Adipocyte (in vitro differentiated cells): ENCODE data around the gene NEK2.
"Not testable (repeated sequence)": the region's sequence is repeated elsewhere in the genome, so short reads cannot be mapped to it uniquely, and the experiment has no call there.

ENCODE experiments used
- DNase-seq: peaks from one replicate; pipeline ENCODE4 v3.0.0-alpha.2; 2015; ENCODE audit warnings: low read depth
- H3K27me3 ChIP-seq: replicated peaks from 2 replicates; pipeline ENCODE4 v1.7.0; 2013; ENCODE audit warnings: mild to moderate bottlenecking, low read length, moderate library complexity; ENCODE audit not compliant: control insufficient read depth, insufficient read depth
- H3K36me3 ChIP-seq: 2 replicates; pipeline ENCODE4 v1.7.0; 2013; ENCODE audit warnings: low read length, mild to moderate bottlenecking, moderate library complexity; ENCODE audit not compliant: control insufficient read depth, insufficient read depth, severe bottlenecking
- H3K4me1 ChIP-seq: 2 replicates; pipeline ENCODE4 v1.7.0; 2013; ENCODE audit warnings: mild to moderate bottlenecking, low read length, moderate library complexity; ENCODE audit not compliant: control insufficient read depth, insufficient read depth
- H3K4me3 ChIP-seq: 2 replicates; pipeline ENCODE4 v1.7.0; 2013; ENCODE audit warnings: mild to moderate bottlenecking, low read length, moderate library complexity
- H3K9ac ChIP-seq: 2 replicates; pipeline ENCODE4 v1.7.0; 2013; ENCODE audit warnings: mild to moderate bottlenecking, low read length, moderate library complexity
- H3K9me3 ChIP-seq: 2 replicates; pipeline ENCODE4 v1.7.0; 2013; ENCODE audit warnings: mild to moderate bottlenecking, low read length, moderate library complexity; ENCODE audit not compliant: control insufficient read depth

NEK2 gene

DNA sequence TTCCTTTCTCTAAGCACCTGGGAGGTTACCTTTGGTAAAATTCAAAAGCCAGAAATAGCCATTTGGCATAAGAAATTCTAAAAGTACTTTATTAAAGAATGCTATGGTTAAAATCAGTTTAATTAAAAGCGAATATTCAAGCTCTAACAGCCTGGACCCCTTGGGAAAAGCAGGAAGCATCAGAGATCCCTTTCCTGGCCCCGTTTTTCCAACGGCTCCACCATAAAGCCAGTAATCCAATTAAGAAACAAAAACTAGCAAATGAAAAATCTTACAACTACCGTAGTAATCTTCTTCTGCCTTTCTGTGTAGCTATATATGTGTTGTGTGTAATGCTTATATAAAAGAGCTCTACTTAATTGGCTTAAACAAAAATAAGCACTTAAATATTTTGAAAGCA, 33.5 kb upstream of the NEK2 start:
- no peaks in the 10 kb centered on the region for H3K4me1 ChIP-seq
- no peak overlapping the region for H3K9ac ChIP-seq
- no peaks in the 10 kb centered on the region for H3K27me3 ChIP-seq
- no peak for DNase-seq
- H3K36me3 ChIP-seq, result no peaks in the 10 kb centered on the region
- H3K9me3 ChIP-seq, result no peaks in the 10 kb centered on the region
- no peak overlapping the region for H3K4me3 ChIP-seq

DNA sequence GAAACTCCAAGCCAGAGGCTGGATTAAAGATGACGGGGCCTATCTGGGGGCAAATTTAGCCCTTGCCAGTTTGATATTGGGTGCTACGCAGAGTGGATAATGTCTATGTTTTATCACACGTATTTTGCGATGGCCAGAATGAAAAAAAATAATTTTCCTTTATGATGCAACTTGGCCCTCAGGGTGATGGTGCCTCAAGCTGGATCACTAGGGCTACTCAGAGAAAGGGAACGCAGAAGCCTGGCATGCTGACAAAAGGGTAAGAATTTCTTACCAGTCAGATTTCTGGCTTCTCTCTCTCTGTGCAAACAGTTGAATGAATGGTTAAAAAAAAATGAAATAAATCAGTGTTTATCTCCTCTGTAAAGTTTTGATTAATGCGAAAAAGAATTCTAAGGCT, 32.6 kb upstream of the NEK2 start:
- H3K4me3 ChIP-seq, result no peak overlapping the region
- peaks cover 2% of the 10 kb centered on the region for H3K27me3 ChIP-seq
- no peak overlapping the region for H3K9ac ChIP-seq
- DNase-seq, result no peak
- no peaks in the 10 kb centered on the region for H3K9me3 ChIP-seq
- no peaks in the 10 kb centered on the region for H3K4me1 ChIP-seq
- no peaks in the 10 kb centered on the region for H3K36me3 ChIP-seq

DNA sequence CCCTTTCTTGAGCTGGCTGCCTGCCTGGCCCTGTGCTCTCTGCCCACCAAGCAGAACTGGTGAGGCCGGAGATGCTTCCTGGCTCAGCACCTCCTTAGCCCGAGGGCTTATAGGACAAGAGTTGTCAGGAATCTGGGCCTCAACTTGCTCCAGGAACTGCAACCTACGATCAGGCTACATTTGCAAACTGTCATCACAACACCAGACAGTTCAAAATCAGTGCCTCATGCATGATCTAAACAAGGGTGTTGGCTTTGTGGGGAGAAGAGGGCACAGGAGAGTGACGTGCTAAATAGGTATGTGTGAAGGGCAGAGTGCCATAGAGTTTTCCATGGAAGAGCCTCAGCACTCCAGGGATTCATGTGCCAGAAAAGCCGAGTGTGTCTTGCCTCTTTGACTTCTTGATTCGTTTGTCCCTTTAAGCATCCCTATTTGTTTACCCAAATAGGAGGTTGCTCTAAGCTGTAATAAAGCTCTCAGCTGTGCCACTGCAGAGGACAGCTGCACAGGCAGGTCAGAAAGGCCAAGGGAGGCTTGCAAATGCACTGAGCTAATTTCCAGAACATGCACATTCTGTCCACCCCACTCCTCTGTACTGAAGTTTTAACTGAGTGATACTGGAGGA, 30.2 kb upstream of the NEK2 start:
- Histone ChIP-seq H3K27me3 (peaks cover 21% of the 10 kb centered on the region), H3K9ac (no peak overlapping the region), H3K4me1 (no peaks in the 10 kb centered on the region), H3K4me3 (no peak overlapping the region), H3K9me3 (no peaks in the 10 kb centered on the region), H3K36me3 (no peaks in the 10 kb centered on the region)
- no peak for DNase-seq

DNA sequence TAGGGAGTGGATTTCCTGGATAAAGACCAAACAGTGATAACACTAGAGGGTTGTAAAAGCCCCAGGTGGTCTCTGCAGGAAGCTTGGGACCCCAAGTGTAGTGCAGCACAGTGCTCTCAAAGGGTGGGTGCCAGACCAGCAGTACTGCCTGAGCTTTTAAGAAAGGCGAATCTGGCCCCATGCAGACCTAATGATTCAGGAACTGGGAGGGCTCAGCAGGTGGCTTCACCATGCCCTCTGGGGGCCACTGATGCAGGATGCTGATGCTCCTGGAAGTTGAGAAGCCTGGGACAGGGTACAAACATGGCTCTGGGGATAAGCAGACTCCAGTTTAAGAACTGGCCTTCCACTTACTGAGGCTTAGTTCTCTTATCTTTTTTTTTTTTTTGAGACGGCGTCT, 29.1 kb upstream of the NEK2 start:
- peaks cover 21% of the 10 kb centered on the region for H3K27me3 ChIP-seq
- no peaks in the 10 kb centered on the region for H3K4me1 ChIP-seq
- H3K9ac ChIP-seq, result no peak overlapping the region
- no peaks in the 10 kb centered on the region for H3K9me3 ChIP-seq
- H3K36me3 ChIP-seq, result no peaks in the 10 kb centered on the region
- DNase-seq, result no peak
- no peak overlapping the region for H3K4me3 ChIP-seq

DNA sequence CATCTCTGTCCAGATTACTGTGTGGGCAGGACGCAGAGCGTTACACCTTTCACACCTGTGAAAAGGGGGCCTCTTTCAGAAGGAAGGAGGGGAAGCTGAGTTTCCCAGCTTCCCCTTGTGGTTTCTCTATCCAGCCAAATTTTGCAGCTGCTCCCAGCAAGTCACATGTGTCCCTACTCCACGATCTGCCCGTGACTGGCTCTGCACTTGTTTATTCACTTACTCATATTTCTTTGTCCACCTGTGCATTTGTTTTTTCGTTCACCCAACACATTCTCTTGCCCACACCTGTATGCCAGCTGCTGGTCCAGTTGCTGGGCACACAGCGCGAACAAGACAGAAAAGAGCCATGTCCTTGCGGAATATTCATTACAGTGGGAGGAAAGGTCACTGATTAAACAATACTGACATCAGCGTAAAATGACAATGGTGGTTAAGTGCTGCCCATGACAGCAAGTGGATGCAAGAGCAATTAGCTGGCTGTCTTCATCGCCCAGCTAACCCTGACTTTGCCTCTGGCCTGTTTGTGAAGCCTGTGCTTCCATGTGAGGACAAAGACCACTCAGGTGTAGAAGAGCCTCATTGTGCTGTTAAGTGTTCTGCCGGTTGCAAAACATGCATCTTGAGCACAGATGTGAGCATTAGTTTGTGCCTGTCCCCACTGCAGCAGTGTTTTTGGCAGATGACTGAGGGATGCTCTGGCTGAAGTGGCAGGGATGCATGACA, 28.6 kb upstream of the NEK2 start:
- Histone ChIP-seq H3K9me3 (no peaks in the 10 kb centered on the region), H3K9ac (no peak overlapping the region), H3K27me3 (peaks cover 21% of the 10 kb centered on the region), H3K4me3 (no peak overlapping the region), H3K4me1 (no peaks in the 10 kb centered on the region), H3K36me3 (no peaks in the 10 kb centered on the region)
- DNase-seq, result no peak

DNA sequence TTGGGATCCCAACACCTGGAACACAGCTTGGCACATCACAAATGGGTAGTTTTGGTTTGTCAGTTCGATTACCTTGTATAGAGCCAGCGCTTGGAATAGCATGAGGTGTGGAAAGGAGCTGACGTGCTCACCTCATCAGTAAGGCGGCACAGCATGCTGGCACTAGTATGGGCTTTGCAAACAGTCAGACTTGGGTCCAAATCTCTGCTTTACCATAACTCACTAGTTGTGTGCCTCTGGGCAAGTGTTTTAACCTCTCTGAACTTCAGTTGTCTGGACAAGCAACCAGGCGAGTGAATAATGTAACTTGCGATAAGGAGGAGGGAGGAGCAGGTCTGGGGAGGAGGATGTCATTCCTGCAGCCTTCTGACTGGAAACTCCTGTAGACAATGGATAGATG, 26.3 kb upstream of the NEK2 start:
- Histone ChIP-seq H3K4me1 (no peaks in the 10 kb centered on the region), H3K4me3 (no peak overlapping the region), H3K36me3 (no peaks in the 10 kb centered on the region), H3K9me3 (no peaks in the 10 kb centered on the region), H3K27me3 (peaks cover 27% of the 10 kb centered on the region), H3K9ac (no peak overlapping the region)
- no peak for DNase-seq

DNA sequence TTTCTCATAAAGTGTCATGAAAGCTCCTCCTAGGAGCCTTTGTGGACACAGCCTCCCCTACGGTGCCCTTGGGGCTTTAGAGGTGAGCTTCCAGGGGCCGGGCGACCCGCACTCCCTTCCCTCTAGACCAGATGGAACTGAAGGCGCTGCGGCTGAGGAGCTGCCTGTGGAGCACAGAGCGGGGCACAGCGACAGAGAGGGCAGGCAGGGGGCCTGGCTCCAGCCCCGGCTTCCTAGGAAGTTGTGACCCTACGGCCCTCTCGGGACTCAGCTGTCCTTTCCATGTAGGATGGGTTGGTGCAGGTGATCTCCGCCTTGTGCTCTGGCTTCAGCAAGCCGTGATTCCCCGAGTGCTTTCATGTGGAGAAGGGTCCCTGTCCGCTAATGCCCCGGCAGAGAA, 23.6 kb upstream of the NEK2 start:
- no peaks in the 10 kb centered on the region for H3K4me1 ChIP-seq
- peaks cover 27% of the 10 kb centered on the region for H3K27me3 ChIP-seq
- no peak for DNase-seq
- no peak overlapping the region for H3K4me3 ChIP-seq
- no peaks in the 10 kb centered on the region for H3K9me3 ChIP-seq
- H3K36me3 ChIP-seq, result no peaks in the 10 kb centered on the region
- H3K9ac ChIP-seq, result no peak overlapping the region

DNA sequence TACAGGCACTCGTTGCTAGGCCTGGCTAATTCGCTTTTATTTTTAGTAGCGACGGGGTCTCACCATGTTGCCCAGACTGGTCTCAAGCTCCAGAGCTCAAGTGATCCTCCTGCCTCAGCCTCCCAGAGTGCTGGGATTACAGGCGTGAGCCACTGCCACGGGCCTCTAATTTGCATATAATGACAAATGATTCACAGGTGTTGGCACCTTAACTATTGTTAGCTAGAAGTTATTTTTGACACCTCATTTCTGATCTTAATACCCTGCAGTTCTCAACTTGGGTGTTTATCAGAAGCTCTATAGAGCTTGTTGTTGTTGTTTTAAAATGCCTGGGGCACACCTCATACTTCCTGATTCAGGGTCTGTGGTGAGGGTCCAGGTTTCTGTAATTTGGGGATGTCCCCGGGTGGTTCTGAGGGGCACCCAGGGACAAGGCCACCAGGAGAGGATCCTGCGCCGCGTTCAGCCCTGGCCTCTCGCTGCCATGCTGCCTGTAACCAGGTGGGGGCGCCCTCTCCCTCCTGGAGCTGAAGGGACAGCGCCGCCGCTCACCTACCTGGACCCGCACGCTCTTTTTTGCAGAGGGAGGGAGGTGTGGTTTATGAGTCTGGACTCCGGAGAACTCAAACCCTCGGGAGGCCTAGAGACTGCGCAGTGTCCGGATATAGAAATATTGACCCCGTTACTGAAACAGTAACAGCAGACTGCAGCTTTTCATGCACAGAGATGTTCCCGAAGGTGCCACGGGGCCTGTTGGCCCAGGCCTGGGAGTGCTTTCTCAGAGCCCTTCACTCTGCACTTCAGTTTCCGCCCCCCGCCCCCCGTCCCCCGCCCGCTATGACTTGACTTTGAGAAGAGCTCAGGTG, 23.0 kb upstream of the NEK2 start:
- peak; percentile 76 for DNase-seq
- peak overlapping the region; percentile 36 for H3K4me3 ChIP-seq
- no peaks in the 10 kb centered on the region for H3K36me3 ChIP-seq
- no peaks in the 10 kb centered on the region for H3K4me1 ChIP-seq
- no peak overlapping the region for H3K9ac ChIP-seq
- no peaks in the 10 kb centered on the region for H3K9me3 ChIP-seq
- H3K27me3 ChIP-seq, result peaks cover 27% of the 10 kb centered on the region

DNA sequence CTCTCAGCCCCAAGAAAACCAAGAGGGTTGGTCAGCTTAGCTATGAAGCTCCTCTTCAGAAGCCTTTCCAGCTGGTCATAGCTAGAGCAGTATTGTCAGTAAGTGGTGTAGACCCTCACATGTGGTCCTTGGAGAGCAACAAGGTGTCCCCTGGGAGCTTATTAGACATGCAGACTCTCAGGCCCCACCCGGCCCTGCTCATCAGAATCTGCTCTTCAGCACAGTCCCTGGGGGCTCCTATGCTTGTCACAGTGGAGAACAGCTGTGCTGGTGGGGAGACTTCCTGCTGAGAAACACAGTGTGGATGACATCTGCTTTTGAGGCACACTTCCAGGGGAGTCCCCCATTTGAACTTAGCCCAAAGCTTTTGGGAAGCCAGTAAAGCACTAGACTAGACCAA, 21.9 kb upstream of the NEK2 start:
- no peaks in the 10 kb centered on the region for H3K9me3 ChIP-seq
- DNase-seq, result no peak
- no peaks in the 10 kb centered on the region for H3K4me1 ChIP-seq
- no peak overlapping the region for H3K9ac ChIP-seq
- H3K4me3 ChIP-seq, result no peak overlapping the region
- no peaks in the 10 kb centered on the region for H3K36me3 ChIP-seq
- peaks cover 20% of the 10 kb centered on the region for H3K27me3 ChIP-seq

DNA sequence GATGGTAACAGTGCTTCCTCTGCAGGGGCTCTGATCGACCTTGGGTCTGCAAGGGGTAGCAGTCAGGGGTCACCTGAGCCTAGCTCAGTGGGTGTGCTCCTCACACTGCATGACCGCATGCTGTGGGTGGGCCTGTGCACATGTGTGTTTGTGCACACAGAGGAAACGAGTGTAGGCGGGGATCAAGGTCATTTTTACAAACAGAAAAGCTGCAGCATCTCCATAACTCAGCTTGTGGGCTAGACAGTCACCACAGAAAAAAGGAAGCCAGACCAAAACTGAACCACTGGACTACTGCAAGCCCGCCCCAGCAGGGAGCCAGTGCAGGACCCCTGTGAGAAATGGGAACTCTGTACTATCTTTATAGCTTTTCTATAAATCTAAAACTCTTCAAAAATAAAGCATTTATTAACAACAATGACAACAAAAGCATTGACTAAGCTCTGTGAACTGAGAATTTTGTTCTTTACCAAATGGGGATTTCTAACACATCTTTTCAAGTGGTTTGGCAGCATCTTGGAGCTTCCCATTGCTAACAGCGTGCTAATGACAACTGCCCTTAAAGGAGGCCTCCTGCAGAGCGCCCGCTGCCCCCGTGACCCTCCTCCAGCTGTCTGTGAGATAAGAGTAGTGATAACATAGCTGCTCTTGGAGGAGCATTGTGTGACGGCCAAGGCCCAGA, 19.9 kb upstream of the NEK2 start:
- Histone ChIP-seq H3K4me3 (no peak overlapping the region), H3K9ac (no peak overlapping the region), H3K36me3 (no peaks in the 10 kb centered on the region), H3K9me3 (no peaks in the 10 kb centered on the region), H3K27me3 (peaks cover 6% of the 10 kb centered on the region), H3K4me1 (no peaks in the 10 kb centered on the region)
- DNase-seq, result no peak

DNA sequence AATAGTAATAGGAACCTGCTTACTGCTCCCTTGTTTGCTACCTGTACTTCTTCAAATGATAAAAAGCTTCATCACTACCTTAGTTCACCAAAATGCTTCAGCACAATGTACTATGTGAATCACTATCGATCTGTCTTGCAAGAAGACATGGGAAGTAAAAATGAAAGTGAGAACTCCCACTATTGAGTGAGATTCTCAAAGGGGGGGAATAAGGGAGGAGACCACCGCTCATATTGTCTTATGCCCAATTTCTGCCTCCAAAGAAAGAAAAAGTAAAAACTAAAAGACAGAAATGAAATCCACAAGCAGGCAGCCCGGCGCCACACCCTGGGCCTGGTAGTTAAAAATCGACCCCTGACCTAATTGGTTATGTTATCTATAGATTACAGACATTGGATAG, 18.5 kb upstream of the NEK2 start:
- not testable (repeated sequence) for H3K4me3 ChIP-seq, H3K4me1 ChIP-seq, H3K36me3 ChIP-seq, H3K9ac ChIP-seq, H3K27me3 ChIP-seq, H3K9me3 ChIP-seq, DNase-seq
